Measurements from ENCODE around the gene VIPR2.

GRCh38 chr7:159008417-159008816 is 136.2 kb downstream of the VIPR2 start:
- TF ChIP-seq CTCF (IDR thresholded peaks at IDR 0.05), result no peak
- TF ChIP-seq POLR2A (IDR thresholded peaks at IDR 0.05), result no peak
